CD4-positive, alpha-beta T cell treated with Interleukin-17A for 1 hour (primary cell): ENCODE data around the gene ASPG.

Source experiments
- DNase-seq: peaks from one replicate; pipeline ENCODE4 v3.0.0-alpha.2; 2020

Gene ASPG

GRCh38 chr14:104094709-104095425 lies 9.4 kb downstream of the ASPG start:
- DNase-seq: peak; percentile 66

- DNase-seq: no peak
Measured at GRCh38 chr14:104095426-104096310, 10.2 kb downstream of the ASPG start.

- no peak for DNase-seq
Measured at GRCh38 chr14:104096318-104096717, 10.8 kb downstream of the ASPG start.

- DNase-seq: no peak
Measured at GRCh38 chr14:104096751-104097700, 11.5 kb downstream of the ASPG start.

- DNase-seq: no peak
Measured at GRCh38 chr14:104098272-104099095, 13.0 kb downstream of the ASPG start.

GRCh38 chr14:104099096-104100041 lies 13.9 kb downstream of the ASPG start:
- DNase-seq: no peak

GRCh38 chr14:104100171-104101085 lies 14.9 kb downstream of the ASPG start:
- no peak for DNase-seq

GRCh38 chr14:104101086-104101621 lies 15.7 kb downstream of the ASPG start:
- DNase-seq: no peak

- no peak for DNase-seq
Measured at GRCh38 chr14:104101651-104102281, 16.3 kb downstream of the ASPG start.

- DNase-seq: no peak
Measured at GRCh38 chr14:104102282-104102914, 16.9 kb downstream of the ASPG start.

GRCh38 chr14:104103061-104103445 lies 17.6 kb downstream of the ASPG start:
- no peak for DNase-seq

- DNase-seq: no peak
Measured at GRCh38 chr14:104103446-104104075, 18.1 kb downstream of the ASPG start.

GRCh38 chr14:104104076-104104901 lies 18.8 kb downstream of the ASPG start:
- DNase-seq: no peak

GRCh38 chr14:104105071-104105821 lies 19.7 kb downstream of the ASPG start:
- DNase-seq: no peak

- DNase-seq: no peak
Measured at GRCh38 chr14:104105822-104106470, 20.4 kb downstream of the ASPG start.
